HL-60 (cell line): Measurements from ENCODE around the gene WDR27.

Source experiments
- GABPA ChIP-seq: IDR thresholded peaks from 2 replicates; pipeline ENCODE4 v1.6.1; 2012; ENCODE audit warnings: low read depth
- SPI1 ChIP-seq: IDR thresholded peaks from 2 replicates; pipeline ENCODE4 v1.6.1; 2012; ENCODE audit warnings: low read depth, mild to moderate bottlenecking, borderline replicate concordance
- TF ChIP-seq, protein P1 (sequence below): IDR thresholded peaks from one replicate; pipeline ENCODE4 v1.5.1; 2011; ENCODE audit warnings: low read length, control low read depth, inconsistent platforms; ENCODE audit not compliant: insufficient read depth

DNA sequence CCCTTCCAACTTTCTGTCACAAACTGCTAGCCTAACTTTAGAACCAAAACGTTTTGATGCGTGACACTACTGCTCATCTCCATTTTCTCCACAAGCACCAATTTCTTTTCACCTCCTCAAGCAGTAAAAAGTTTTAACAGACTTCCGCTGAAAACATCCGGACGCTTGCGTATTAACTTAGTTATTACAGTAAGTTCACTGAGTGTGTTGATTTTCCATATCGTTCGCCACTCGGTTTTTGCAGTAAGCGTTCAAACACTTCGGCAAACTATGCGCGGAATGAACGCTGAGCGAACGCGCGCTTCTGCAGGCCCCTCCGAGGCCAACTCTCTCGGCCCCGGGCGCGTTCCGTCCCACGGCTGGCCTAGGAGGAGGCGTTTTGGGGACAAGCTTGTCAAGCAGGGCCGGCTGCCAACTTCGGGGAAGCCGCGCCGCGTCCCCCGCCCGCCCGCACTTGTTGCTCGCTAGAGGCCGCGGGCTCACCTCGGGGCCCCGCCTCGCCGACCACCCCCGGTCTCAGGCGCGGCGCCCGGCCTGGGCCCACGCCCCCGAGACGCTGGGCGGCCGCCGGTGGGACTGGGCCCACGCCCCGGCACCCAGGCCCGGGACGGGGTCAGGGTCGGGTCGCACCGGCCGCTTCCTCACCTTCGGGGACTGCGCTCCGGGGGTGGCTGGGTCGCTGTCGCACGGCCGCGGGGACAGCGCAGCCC is 21.5 kb upstream of the WDR27 start:
- TF ChIP-seq, protein P1, sequence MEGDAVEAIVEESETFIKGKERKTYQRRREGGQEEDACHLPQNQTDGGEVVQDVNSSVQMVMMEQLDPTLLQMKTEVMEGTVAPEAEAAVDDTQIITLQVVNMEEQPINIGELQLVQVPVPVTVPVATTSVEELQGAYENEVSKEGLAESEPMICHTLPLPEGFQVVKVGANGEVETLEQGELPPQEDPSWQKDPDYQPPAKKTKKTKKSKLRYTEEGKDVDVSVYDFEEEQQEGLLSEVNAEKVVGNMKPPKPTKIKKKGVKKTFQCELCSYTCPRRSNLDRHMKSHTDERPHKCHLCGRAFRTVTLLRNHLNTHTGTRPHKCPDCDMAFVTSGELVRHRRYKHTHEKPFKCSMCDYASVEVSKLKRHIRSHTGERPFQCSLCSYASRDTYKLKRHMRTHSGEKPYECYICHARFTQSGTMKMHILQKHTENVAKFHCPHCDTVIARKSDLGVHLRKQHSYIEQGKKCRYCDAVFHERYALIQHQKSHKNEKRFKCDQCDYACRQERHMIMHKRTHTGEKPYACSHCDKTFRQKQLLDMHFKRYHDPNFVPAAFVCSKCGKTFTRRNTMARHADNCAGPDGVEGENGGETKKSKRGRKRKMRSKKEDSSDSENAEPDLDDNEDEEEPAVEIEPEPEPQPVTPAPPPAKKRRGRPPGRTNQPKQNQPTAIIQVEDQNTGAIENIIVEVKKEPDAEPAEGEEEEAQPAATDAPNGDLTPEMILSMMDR, result no peak
- TF ChIP-seq GABPA, result no peak
- no peak for TF ChIP-seq SPI1
